ENCODE results near the gene TFDP1. TPM values are rescaled to one million over a fixed set of nuclear protein-coding genes. Genes with fewer than 3 reads are reported as not detected.

TFDP1 gene
- total RNA-seq, 2 experiments from 2014 or later, result 17.6 to 20.0 TPM

GRCh38 chr13:113667771-113668490, 83.4 kb downstream of the TFDP1 start:
- Histone ChIP-seq H3K36me3 (ENCODE audit: insufficient read depth, low read length) (no peaks in the 10 kb centered on the region), H3K4me1 (ENCODE audit: insufficient read depth, low read length) (no peaks in the 10 kb centered on the region), H3K27me3 (ENCODE audit: control insufficient read depth in 1 of 2, insufficient read depth in 2 of 2, low read length in 2 of 2) (peaks cover 0 to 3% of the 10 kb centered on the region in 2 experiments), H3K27ac (ENCODE audit: low read depth in 1 of 2, low read length in 2 of 2) (no peak overlapping the region), H3K4me3 (ENCODE audit: low read length) (no peak overlapping the region), H3K9me3 (ENCODE audit: control insufficient read depth in 1 of 2, insufficient read depth in 1 of 2, low read length in 2 of 2) (peaks cover 0 to 14% of the 10 kb centered on the region in 2 experiments)
- Mint-ChIP-seq H3K4me1 (ENCODE audit: low read depth) (peaks cover 10% of the 10 kb centered on the region), H3K27me3 (no peaks in the 10 kb centered on the region), H3K27ac (no peak overlapping the region), H3K4me3 (no peak overlapping the region), H3K36me3 (ENCODE audit: low read depth) (no peaks in the 10 kb centered on the region), H3K9me3 (no peaks in the 10 kb centered on the region)
- ChIA-PET POLR2A (no interaction called here), CTCF (no interaction called here)
- TF ChIP-seq CTCF (IDR thresholded peaks at IDR 0.05), result no peak
- peak in 2 of 14 experiments; percentile 17 to 29 for DNase-seq
- intact Hi-C loops (cut with DNase I, micrococcal nuclease), result no loop called here
- ATAC-seq (ENCODE audit: poor library complexity), result no peak

GRCh38 chr13:113668491-113668971, 84.0 kb downstream of the TFDP1 start:
- Histone ChIP-seq H3K4me1 (ENCODE audit: insufficient read depth, low read length) (no peaks in the 10 kb centered on the region), H3K36me3 (ENCODE audit: insufficient read depth, low read length) (no peaks in the 10 kb centered on the region), H3K9me3 (ENCODE audit: control insufficient read depth in 1 of 2, insufficient read depth in 1 of 2, low read length in 2 of 2) (peaks cover 0 to 14% of the 10 kb centered on the region in 2 experiments), H3K27me3 (ENCODE audit: control insufficient read depth in 1 of 2, insufficient read depth in 2 of 2, low read length in 2 of 2) (peaks cover 0 to 3% of the 10 kb centered on the region in 2 experiments), H3K4me3 (ENCODE audit: low read length) (no peak overlapping the region), H3K27ac (ENCODE audit: low read depth in 1 of 2, low read length in 2 of 2) (no peak overlapping the region)
- Mint-ChIP-seq H3K9me3 (no peaks in the 10 kb centered on the region), H3K4me3 (no peak overlapping the region), H3K4me1 (ENCODE audit: low read depth) (peaks cover 10% of the 10 kb centered on the region), H3K27me3 (no peaks in the 10 kb centered on the region), H3K27ac (no peak overlapping the region), H3K36me3 (ENCODE audit: low read depth) (no peaks in the 10 kb centered on the region)
- peak in 2 of 14 experiments; percentile 10 to 19 for DNase-seq
- TF ChIP-seq CTCF (IDR thresholded peaks at IDR 0.05), result no peak
- ChIA-PET CTCF (no interaction called here), POLR2A (no interaction called here)
- no peak for ATAC-seq (ENCODE audit: poor library complexity)
- intact Hi-C loops (cut with DNase I, micrococcal nuclease), result no loop called here

- Histone ChIP-seq H3K4me3 (ENCODE audit: low read length) (no peak overlapping the region), H3K27me3 (ENCODE audit: control insufficient read depth in 1 of 2, insufficient read depth in 2 of 2, low read length in 2 of 2) (peaks cover 0 to 3% of the 10 kb centered on the region in 2 experiments), H3K9me3 (ENCODE audit: control insufficient read depth in 1 of 2, insufficient read depth in 1 of 2, low read length in 2 of 2) (peaks cover 0 to 10% of the 10 kb centered on the region in 2 experiments), H3K27ac (ENCODE audit: low read depth in 1 of 2, low read length in 2 of 2) (no peak overlapping the region), H3K4me1 (ENCODE audit: insufficient read depth, low read length) (no peaks in the 10 kb centered on the region), H3K36me3 (ENCODE audit: insufficient read depth, low read length) (no peaks in the 10 kb centered on the region)
- Mint-ChIP-seq H3K4me3 (no peak overlapping the region), H3K4me1 (ENCODE audit: low read depth) (peaks cover 10% of the 10 kb centered on the region), H3K36me3 (ENCODE audit: low read depth) (no peaks in the 10 kb centered on the region), H3K9me3 (no peaks in the 10 kb centered on the region), H3K27ac (no peak overlapping the region), H3K27me3 (no peaks in the 10 kb centered on the region)
- ATAC-seq (ENCODE audit: poor library complexity) (no peak), DNase-seq (peak in 1 of 14 experiments; percentile 21)
- ChIA-PET POLR2A (no interaction called here), CTCF (no interaction called here)
- TF ChIP-seq CTCF (IDR thresholded peaks at IDR 0.05), result no peak
- intact Hi-C loops (cut with DNase I, micrococcal nuclease), result no loop called here
These were observed 84.7 kb downstream of the TFDP1 start for GRCh38 chr13:113669231-113669754.

Measured in CD4-positive, alpha-beta T cell (primary cell).